Panc1 (cell line): ENCODE data around the gene CDADC1. TPM values are rescaled to one million over a fixed set of nuclear protein-coding genes. Genes with fewer than 3 reads are reported as not detected.

Experiments used
- ATAC-seq: fragments of 200-7000 bp; cut with Tn5 transposase; 2 replicates; pipeline ENCODE4 v1.9.1; 2020; ENCODE audit warnings: mild to moderate bottlenecking, moderate library complexity
- BruUV-seq: library from RNA; stranded (reverse); fragments of 400-500 nt; replicated peaks from 2 replicates; lab custom pipeline; 2021; lab: Mats Ljungman, UMichigan
- CTCF ChIA-PET: fragments of 300-600 bp; sonication (Branson Sonifier 250); formaldehyde crosslinking; loops from one replicate; lab custom pipeline; 2022; ENCODE audit warnings: antibody characterized with exemption; lab: Charles Lee
- POLR2A ChIA-PET: fragments of 300-600 bp; sonication (Branson Sonifier 250); formaldehyde crosslinking; loops from one replicate; lab custom pipeline; 2022; ENCODE audit warnings: antibody characterized with exemption; lab: Charles Lee
- DNase-seq: peaks from one replicate; pipeline ENCODE4 v3.0.0-alpha.2; 2010; ENCODE audit warnings: low read depth, low spot score
- H3K27ac ChIP-seq: 2 replicates; pipeline ENCODE4 v1.5.1; 2011; ENCODE audit warnings: mild to moderate bottlenecking, low read length, inconsistent platforms
- H3K27me3 ChIP-seq: fragments of 200-500 bp; sonication (Bioruptor generic); 2 replicates; pipeline ENCODE4 v1.6.0; 2014; ENCODE audit warnings: low read length, inconsistent platforms; ENCODE audit not compliant: control insufficient read depth, insufficient read depth
- H3K36me3 ChIP-seq: fragments of 200-500 bp; sonication (Bioruptor generic); 2 replicates; pipeline ENCODE4 v1.5.1; 2014; ENCODE audit warnings: inconsistent platforms, mild to moderate bottlenecking, low read length, moderate library complexity; ENCODE audit not compliant: control insufficient read depth, insufficient read depth
- H3K4me1 ChIP-seq: 2 replicates; pipeline ENCODE4 v1.5.1; 2011; ENCODE audit warnings: inconsistent platforms, mild to moderate bottlenecking, low read length, moderate library complexity; ENCODE audit not compliant: control insufficient read depth, insufficient read depth
- H3K4me3 ChIP-seq, 2 experiments: 2 replicates each; pipeline ENCODE4 v1.5.1; 2011 to 2012; ENCODE audit warnings: low read depth in 2 of 2, low read length in 2 of 2, mild to moderate bottlenecking in 2 of 2, inconsistent platforms in 1 of 2, moderate library complexity in 1 of 2
- H3K9me3 ChIP-seq: fragments of 200-500 bp; sonication (Bioruptor generic); 2 replicates; pipeline ENCODE4 v1.5.1; 2014; ENCODE audit warnings: low read depth, mild to moderate bottlenecking, inconsistent platforms, low read length, moderate library complexity; ENCODE audit not compliant: control insufficient read depth, insufficient read depth
- CTCF ChIP-seq: fragments of 450-650 bp; IDR thresholded peaks from 2 replicates; pipeline ENCODE4 v1.5.1; 2017; ENCODE audit warnings: mild to moderate bottlenecking
- POLR2AphosphoS5 ChIP-seq: IDR thresholded peaks from 2 replicates; pipeline ENCODE4 v1.6.1; 2012; ENCODE audit warnings: mild to moderate bottlenecking, low read depth, low read length, moderate library complexity
- REST ChIP-seq, 2 experiments: IDR thresholded peaks; 2 replicates each; pipeline ENCODE4 v1.6.1; 2011 to 2012; ENCODE audit warnings: low read depth in 2 of 2, control low read depth in 1 of 2, low read length in 1 of 2, mild to moderate bottlenecking in 1 of 2, moderate library complexity in 1 of 2; ENCODE audit not compliant: insufficient read depth in 1 of 2
- SIN3A ChIP-seq: IDR thresholded peaks from 2 replicates; pipeline ENCODE4 v1.6.1; 2012; ENCODE audit warnings: low read depth, mild to moderate bottlenecking, low read length, moderate library complexity, borderline replicate concordance; ENCODE audit not compliant: insufficient read depth
- TCF7L2 ChIP-seq: IDR thresholded peaks from 2 replicates; pipeline ENCODE4 v1.6.1; 2011; ENCODE audit warnings: mild to moderate bottlenecking, low read depth, low read length, inconsistent platforms
- in situ Hi-C: cut with HindIII; loops from 2 replicates; pipeline ENCODE4 v1.10.0; 2016; ENCODE audit warnings: low sequenced_read_pairs, low pct_unique_long_range_greater_than_20kb
- intact Hi-C: fragments of 100-400 bp; cut with micrococcal nuclease; formaldehyde crosslinking; loops from one replicate; pipeline ENCODE4 v1.10.0; 2022; ENCODE audit not compliant: unreplicated experiment
- total RNA-seq: library from RNA; stranded (reverse); gene quantifications from one replicate; pipeline ENCODE4 v1.2.1, GENCODE V29; 2021; ENCODE audit not compliant: unreplicated experiment

Gene CDADC1
- total RNA-seq, 1 experiment from 2014 or later: 11.8 TPM

- Histone ChIP-seq H3K36me3 (no peaks in the 10 kb centered on the region), H3K27me3 (no peaks in the 10 kb centered on the region), H3K4me3 (no peak overlapping the region), H3K9me3 (no peaks in the 10 kb centered on the region), H3K27ac (no peak overlapping the region), H3K4me1 (no peaks in the 10 kb centered on the region)
- in situ Hi-C loops (no loop called here), intact Hi-C loops (no loop called here)
- TF ChIP-seq POLR2AphosphoS5: no peak
- TF ChIP-seq SIN3A: no peak
- TF ChIP-seq TCF7L2: no peak
- TF ChIP-seq REST (IDR thresholded peaks at IDR 0.05; ENCODE audit: insufficient read depth in 1 of 2, low read depth in 2 of 2, low read length in 1 of 2): no peak
- no peak for TF ChIP-seq CTCF
- BruUV-seq: no TSS peak
- ATAC-seq: no peak
- ChIA-PET CTCF (no interaction called here), POLR2A (no interaction called here)
- DNase-seq: no peak
Measured at GRCh38 chr13:49319951-49320350, 72.2 kb downstream of the CDADC1 start.

- no peaks in the 10 kb centered on the region for H3K9me3 ChIP-seq
- no peak for ATAC-seq
- no peak overlapping the region for H3K27ac ChIP-seq
Measured at GRCh38 chr13:49320975-49321374, 73.2 kb downstream of the CDADC1 start.

More at GRCh38 chr13:49320975-49321374, 73.2 kb downstream of the CDADC1 start:
- BruUV-seq: no TSS peak
- no peak for DNase-seq
- TF ChIP-seq SIN3A (no peak), TCF7L2 (no peak), CTCF (no peak), POLR2AphosphoS5 (no peak), REST (IDR thresholded peaks at IDR 0.05; ENCODE audit: insufficient read depth in 1 of 2, low read depth in 2 of 2, low read length in 1 of 2) (no peak)
- ChIA-PET CTCF (no interaction called here), POLR2A (interaction anchor here (0.6 kb wide), 1 partner anchor 43 kb away, joined by 7 read pairs; no protein-coding TSS in a partner anchor)
- no peaks in the 10 kb centered on the region for H3K4me1 ChIP-seq
- H3K4me3 ChIP-seq: no peak overlapping the region
- no peaks in the 10 kb centered on the region for H3K36me3 ChIP-seq
- in situ Hi-C loops (no loop called here), intact Hi-C loops (no loop called here)
- H3K27me3 ChIP-seq: no peaks in the 10 kb centered on the region
